Stomach (tissue), 9 donors: ENCODE data around the gene PEX26. TPM values are rescaled to one million over a fixed set of nuclear protein-coding genes. Genes with fewer than 3 reads are reported as not detected.
"Not testable (repeated sequence)": the region's sequence is repeated elsewhere in the genome, so short reads cannot be mapped to it uniquely, and the experiment has no call there.

Source experiments
- DNase-seq, 2 donors: peaks; one replicate each; pipeline versions ENCODE4 v3.0.0 to v3.0.0-alpha.2; 2013 to 2019
- H3K27ac ChIP-seq, 5 donors: fragments of 200-600 bp in 4 of 5; sonication (generic) in 4 of 5; one replicate each; pipeline ENCODE4 v1.5.1; 2013 to 2019; ENCODE audit warnings: mild to moderate bottlenecking in 1 of 5, moderate library complexity in 1 of 5
- H3K27me3 ChIP-seq, 3 donors: fragments of 200-600 bp; sonication (generic); one replicate each; pipeline ENCODE4 v1.5.1; 2017 to 2019; ENCODE audit warnings: mixed run types in 1 of 3
- H3K36me3 ChIP-seq, 4 donors: fragments of 200-600 bp; sonication (generic); 1 replicate in 3 of 4; 2 replicates in 1 of 4; pipeline ENCODE4 v1.5.1; 2016 to 2019
- H3K4me1 ChIP-seq, 4 donors: fragments of 200-600 bp; sonication (generic); one replicate each; pipeline ENCODE4 v1.5.1; 2016 to 2019
- H3K4me3 ChIP-seq, 4 donors: fragments of 200-600 bp; sonication (generic) in 3 of 4; one replicate each; pipeline ENCODE4 v1.5.1; 2016 to 2019; ENCODE audit warnings: mild to moderate bottlenecking in 1 of 4
- H3K9me3 ChIP-seq, 4 donors: fragments of 200-600 bp; sonication (generic); one replicate each; pipeline ENCODE4 v1.5.1; 2016 to 2019
- CTCF ChIP-seq, 7 experiments: fragments of 450-650 bp in 4 of 7; fragments of 200-600 bp in 3 of 7; sonication (generic) in 3 of 7; IDR thresholded peaks; one replicate each; pipeline ENCODE4 v1.5.1; 2016 to 2019; ENCODE audit warnings: antibody characterized with exemption in 7 of 7, control low read depth in 2 of 7, mild to moderate bottlenecking in 1 of 7
- EP300 ChIP-seq: sonication (generic); formaldehyde crosslinking; IDR thresholded peaks from one replicate; pipeline ENCODE4 v1.6.1; 2017; ENCODE audit warnings: antibody characterized with exemption
- POLR2A ChIP-seq, 4 donors: fragments of 450-650 bp; IDR thresholded peaks; one replicate each; pipeline ENCODE4 v1.6.1; 2016; ENCODE audit warnings: antibody characterized with exemption in 4 of 4, control low read depth in 2 of 4, mild to moderate bottlenecking in 1 of 4, moderate library complexity in 1 of 4
- POLR2AphosphoS5 ChIP-seq, 3 donors: sonication (generic); formaldehyde crosslinking; IDR thresholded peaks; one replicate each; pipeline ENCODE4 v1.6.1; 2016; ENCODE audit warnings: antibody characterized with exemption in 3 of 3
- WGBS, 5 donors: extraction: QIAGEN DNeasy Blood & Tissue Kit in 3 of 5; methylation state at CpG; one replicate each; pipeline versions ENCODE4 v1.1.5 to v1.1.7; 2013 to 2018; 5-methylcytosine and 5-hydroxymethylcytosine counted together
- intact Hi-C: fragments of 100-400 bp; cut with DNase I; formaldehyde crosslinking; loops from one replicate; pipeline ENCODE4 v1.15.1; 2023; ENCODE audit warnings: low total_unique reads
- polyA plus RNA-seq, 3 donors: library from polyadenylated mRNA; stranded (reverse); fragments of 200-250 nt; gene quantifications; one replicate each; pipeline ENCODE4 v1.2.3, GENCODE V29; 2013
- total RNA-seq, 5 donors: library from RNA; depleted of rRNA; stranded (reverse); fragments of >200 nt; gene quantifications; one replicate each; pipeline versions ENCODE4 v1.1.0 to v1.2.3, GENCODE V29; 2014 to 2016
- donor health status: healthy with polysubstance abuse.
- donor health status: Bipolar disorder and iron deficiency.
- donor health status: healthy.

PEX26 gene
- total and polyA plus RNA-seq, 8 donors: 6.7 to 564 (median 16.5) TPM

- Histone ChIP-seq H3K9me3 (no peaks in the 10 kb centered on the region), H3K27ac (peak overlapping the region; percentile 64 to 80 (median 71)), H3K27me3 (no peaks in the 10 kb centered on the region), H3K36me3 (no peaks in the 10 kb centered on the region), H3K4me1 (peaks cover 9 to 26% (median 9%) of the 10 kb centered on the region in 4 donors), H3K4me3 (peak overlapping the region in 1 of 4 donors; percentile 5)
- TF ChIP-seq POLR2A (IDR thresholded peaks at IDR 0.05) (no peak), POLR2AphosphoS5 (IDR thresholded peaks at IDR 0.05) (peak in 2 of 3 donors; percentile 46 to 68)
- WGBS, 5 donors: 41 to 54% (median 52%) methylated on average over 28 to 29 of the region's 29 CpGs
- DNase-seq: peak in 1 of 2 donors; percentile 51
- intact Hi-C loops: no loop called here
Measured at GRCh38 chr22:18048441-18048898, 29.3 kb upstream of the PEX26 start.

DNA sequence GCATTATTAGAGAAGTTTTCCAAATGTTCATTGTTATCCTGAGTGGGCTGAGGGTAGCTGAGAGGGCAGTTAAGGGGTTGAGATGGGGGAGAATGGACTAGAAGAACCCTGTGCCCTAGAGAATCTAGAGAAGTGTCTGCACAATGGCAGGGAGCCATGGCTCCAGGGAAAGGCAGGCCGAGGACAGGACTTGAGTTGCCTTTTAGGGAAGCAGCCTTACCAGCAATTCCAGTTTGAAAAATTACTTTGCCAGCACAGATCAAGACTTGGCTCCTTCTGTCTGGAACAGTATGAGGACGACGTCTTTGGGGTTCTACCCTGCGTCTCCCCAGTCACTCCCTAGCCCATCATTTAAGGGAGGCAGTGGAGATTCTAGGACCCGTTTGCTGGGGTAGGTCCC, 27.7 kb upstream of the PEX26 start:
- 46 to 67% (median 50%) methylated on average over 5 of the region's 5 CpGs for WGBS, 5 donors
- H3K27ac ChIP-seq: peak overlapping the region in 4 of 5 donors; percentile 56 to 80 (median 70)
- DNase-seq: no peak
- TF ChIP-seq EP300 (no peak), POLR2A (IDR thresholded peaks at IDR 0.05) (no peak), POLR2AphosphoS5 (IDR thresholded peaks at IDR 0.05) (no peak), CTCF (IDR thresholded peaks at IDR 0.05) (no peak)
- peaks cover under 1 to 13% (median 2%) of the 10 kb centered on the region in 4 donors for H3K4me1 ChIP-seq
- H3K9me3 ChIP-seq: no peaks in the 10 kb centered on the region
- H3K4me3 ChIP-seq: no peak overlapping the region
- H3K36me3 ChIP-seq: no peaks in the 10 kb centered on the region
- intact Hi-C loops: no loop called here
- no peaks in the 10 kb centered on the region for H3K27me3 ChIP-seq

DNA sequence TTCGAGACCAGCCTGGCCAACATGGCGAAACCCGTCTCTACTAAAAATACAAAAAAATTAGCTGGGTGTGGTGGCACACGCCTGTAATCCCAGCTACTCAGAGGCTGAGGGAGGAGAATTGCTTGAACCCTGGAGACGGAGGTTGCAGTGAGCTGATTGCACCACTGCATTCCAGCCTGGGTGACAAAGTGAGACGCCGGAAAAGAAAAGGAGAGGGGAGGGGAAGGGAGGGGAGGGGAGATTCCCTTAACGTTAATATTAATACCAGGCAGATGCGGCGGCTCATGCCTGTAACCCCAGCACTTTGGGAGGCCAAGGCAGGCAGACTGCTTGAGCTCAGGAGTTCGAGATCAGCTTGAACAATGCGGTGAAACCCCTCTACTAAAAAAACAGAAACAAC, 26.7 kb upstream of the PEX26 start:
- H3K27me3 ChIP-seq: not testable (repeated sequence)
- 80 to 87% (median 82%) methylated on average over 12 of the region's 12 CpGs for WGBS, 5 donors

GRCh38 chr22:18053216-18053946, 24.4 kb upstream of the PEX26 start:
- Histone ChIP-seq H3K4me1 (peaks cover 19 to 39% (median 22%) of the 10 kb centered on the region in 4 donors), H3K27ac (peak overlapping the region in 1 of 5 donors; percentile 88)
- H3K4me3 ChIP-seq, intact Hi-C loops, H3K9me3 ChIP-seq, DNase-seq, H3K27me3 ChIP-seq, H3K36me3 ChIP-seq: not testable (repeated sequence)
- WGBS, 5 donors: 94 to 98% (median 95%) methylated on average over 15 to 45 of the region's 49 CpGs

More for the DNA sequence above, 26.7 kb upstream of the PEX26 start:
- intact Hi-C loops, DNase-seq, H3K9me3 ChIP-seq, H3K4me3 ChIP-seq, H3K36me3 ChIP-seq: not testable (repeated sequence)
- H3K4me1 ChIP-seq: peaks cover 3 to 17% (median 8%) of the 10 kb centered on the region in 4 donors
- peak overlapping the region in 3 of 5 donors; percentile 70 to 80 (median 71) for H3K27ac ChIP-seq

- H3K9me3 ChIP-seq: no peaks in the 10 kb centered on the region
- DNase-seq: no peak
- H3K27ac ChIP-seq: peak overlapping the region; percentile 67 to 88 (median 82)
- TF ChIP-seq POLR2AphosphoS5 (IDR thresholded peaks at IDR 0.05) (no peak), EP300 (no peak), POLR2A (IDR thresholded peaks at IDR 0.05) (no peak), CTCF (IDR thresholded peaks at IDR 0.05) (no peak)
- no peaks in the 10 kb centered on the region for H3K36me3 ChIP-seq
- WGBS, 5 donors: 67 to 77% (median 71%) methylated on average over 7 of the region's 7 CpGs
- intact Hi-C loops: no loop called here
- peaks cover 19 to 32% (median 22%) of the 10 kb centered on the region in 4 donors for H3K4me1 ChIP-seq
- no peaks in the 10 kb centered on the region for H3K27me3 ChIP-seq
- no peak overlapping the region for H3K4me3 ChIP-seq
Measured at GRCh38 chr22:18055619-18056160, 22.1 kb upstream of the PEX26 start.
